ENCODE results near the gene HDAC4. TPM values are rescaled to one million over a fixed set of nuclear protein-coding genes. Genes with fewer than 3 reads are reported as not detected.

HDAC4 gene
- total RNA-seq, 1 donor from 2014 or later: 76.6 TPM

- Histone ChIP-seq H3K9me3 (no peaks in the 10 kb centered on the region), H3K27me3 (no peaks in the 10 kb centered on the region), H3K4me3 (no peak overlapping the region), H3K36me3 (no peaks in the 10 kb centered on the region), H3K4me1 (no peaks in the 10 kb centered on the region), H3K27ac (no peak overlapping the region)
- no peak for DNase-seq (ENCODE audit: extremely low spot score in 2 of 2)
- TF ChIP-seq CTCF (IDR thresholded peaks at IDR 0.05) (no peak), POLR2AphosphoS5 (IDR thresholded peaks at IDR 0.05; ENCODE audit: insufficient read depth in 1 of 2, low read depth in 1 of 2) (no peak), POLR2A (IDR thresholded peaks at IDR 0.05) (no peak)
- intact Hi-C loops (cut with DNase I): no loop called here
Measured at GRCh38 chr2:239017491-239018098, 383.2 kb downstream of the HDAC4 start.

GRCh38 chr2:239015901-239016675 lies 384.7 kb downstream of the HDAC4 start:
- no peaks in the 10 kb centered on the region for H3K36me3 ChIP-seq
- H3K4me1 ChIP-seq: no peaks in the 10 kb centered on the region
- H3K27me3 ChIP-seq: no peaks in the 10 kb centered on the region
- H3K4me3 ChIP-seq: peak overlapping the region in 1 of 2 donors; percentile 18
- TF ChIP-seq CTCF (IDR thresholded peaks at IDR 0.05) (no peak), POLR2AphosphoS5 (IDR thresholded peaks at IDR 0.05; ENCODE audit: insufficient read depth in 1 of 2, low read depth in 1 of 2) (peak in 1 of 2 donors; percentile 11), POLR2A (IDR thresholded peaks at IDR 0.05) (no peak)
- DNase-seq (ENCODE audit: extremely low spot score in 2 of 2): no peak
- intact Hi-C loops (cut with DNase I): no loop called here
- no peak overlapping the region for H3K27ac ChIP-seq
- H3K9me3 ChIP-seq: no peaks in the 10 kb centered on the region

DNA sequence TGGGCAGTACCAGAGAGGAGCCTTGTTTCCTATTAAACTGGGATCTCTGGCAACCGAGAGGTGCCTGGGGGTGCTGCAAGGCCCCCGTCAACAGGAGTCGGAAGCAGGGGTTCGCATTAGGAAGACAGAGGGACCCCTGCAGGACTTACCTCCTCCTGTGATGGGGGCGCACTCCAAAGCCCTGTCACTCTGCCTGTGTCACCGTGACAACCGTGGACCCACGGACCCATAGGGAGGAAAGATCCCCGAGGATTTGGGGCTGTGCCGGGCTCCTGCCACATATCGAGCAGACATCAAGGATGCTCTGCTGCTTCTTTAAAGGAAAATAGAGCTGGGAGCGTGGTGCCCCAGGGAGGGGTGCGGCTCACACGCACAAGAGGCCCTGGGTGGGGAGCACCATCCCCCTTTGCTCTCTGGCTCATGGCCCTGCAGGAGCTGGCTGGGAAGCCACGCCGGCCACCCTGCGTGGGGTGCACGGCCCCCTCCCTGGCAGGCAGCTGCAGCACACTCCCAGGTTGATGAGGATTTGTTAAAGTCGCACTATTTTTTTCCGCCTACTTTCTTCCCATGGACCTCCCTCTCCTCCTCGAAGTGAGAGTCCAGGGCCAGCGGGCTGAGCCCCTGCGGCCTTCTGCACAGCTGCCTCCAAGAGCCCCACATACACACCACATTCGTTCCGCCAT lies 385.5 kb downstream of the HDAC4 start:
- TF ChIP-seq POLR2AphosphoS5 (IDR thresholded peaks at IDR 0.05; ENCODE audit: insufficient read depth in 1 of 2, low read depth in 1 of 2) (no peak), CTCF (IDR thresholded peaks at IDR 0.05) (no peak), POLR2A (IDR thresholded peaks at IDR 0.05) (no peak)
- intact Hi-C loops (cut with DNase I): no loop called here
- Histone ChIP-seq H3K9me3 (no peaks in the 10 kb centered on the region), H3K27ac (no peak overlapping the region), H3K36me3 (no peaks in the 10 kb centered on the region), H3K4me3 (peak overlapping the region in 1 of 2 donors; percentile 18), H3K4me1 (no peaks in the 10 kb centered on the region), H3K27me3 (no peaks in the 10 kb centered on the region)
- DNase-seq (ENCODE audit: extremely low spot score in 2 of 2): no peak

- intact Hi-C loops (cut with DNase I): no loop called here
- H3K36me3 ChIP-seq: no peaks in the 10 kb centered on the region
- TF ChIP-seq POLR2A (IDR thresholded peaks at IDR 0.05) (no peak), CTCF (IDR thresholded peaks at IDR 0.05) (no peak), POLR2AphosphoS5 (IDR thresholded peaks at IDR 0.05; ENCODE audit: insufficient read depth in 1 of 2, low read depth in 1 of 2) (no peak)
- H3K27me3 ChIP-seq: no peaks in the 10 kb centered on the region
- no peak overlapping the region for H3K4me3 ChIP-seq
- H3K4me1 ChIP-seq: no peaks in the 10 kb centered on the region
- H3K27ac ChIP-seq: no peak overlapping the region
- DNase-seq (ENCODE audit: extremely low spot score in 2 of 2): no peak
- no peaks in the 10 kb centered on the region for H3K9me3 ChIP-seq
Measured at GRCh38 chr2:239014458-239015217, 386.2 kb downstream of the HDAC4 start.
